SK-N-SH treated with all-trans-retinoic acid at 6 μM for 48 hours (cell line): ENCODE results near the gene SAG.

Experiments
- ATAC-seq: fragments of 200-7000 bp; cut with Tn5 transposase; 3 replicates; pipeline ENCODE4 v1.9.1; 2020; ENCODE audit warnings: mild to moderate bottlenecking, moderate library complexity
- ARNTL ChIP-seq: fragments of 450-650 bp; formaldehyde crosslinking; IDR thresholded peaks from 2 replicates; pipeline ENCODE4 v1.5.0; 2020; ENCODE audit warnings: low read depth, mild to moderate bottlenecking, moderate library complexity, borderline replicate concordance
- CREB5 ChIP-seq: fragments of 250-450 bp; sonication (Bioruptor Pico); IDR thresholded peaks from 2 replicates; pipeline ENCODE4 v1.5.1; 2020; ENCODE audit warnings: low read depth, mild to moderate bottlenecking, moderate library complexity
- CSDC2 ChIP-seq: fragments of 250-450 bp; sonication (Bioruptor Pico); IDR thresholded peaks from 2 replicates; pipeline ENCODE4 v1.5.0; 2020; ENCODE audit warnings: mild to moderate bottlenecking, moderate library complexity
- ESRRG ChIP-seq: fragments of 250-450 bp; sonication (Bioruptor Pico); IDR thresholded peaks from 2 replicates; pipeline ENCODE4 v1.6.1; 2021; ENCODE audit warnings: mild to moderate bottlenecking
- GLIS3 ChIP-seq: fragments of 250-450 bp; sonication (Bioruptor Pico); IDR thresholded peaks from 2 replicates; pipeline ENCODE4 v1.5.0; 2020; ENCODE audit warnings: mild to moderate bottlenecking, moderate library complexity
- ISL1 ChIP-seq: fragments of 250-450 bp; sonication (Bioruptor Pico); IDR thresholded peaks from 2 replicates; pipeline ENCODE4 v2.1.2; 2022; ENCODE audit warnings: mild to moderate bottlenecking, moderate library complexity
- OSR1 ChIP-seq: fragments of 250-450 bp; sonication (Bioruptor Pico); IDR thresholded peaks from 2 replicates; pipeline ENCODE4 v1.8.0; 2022; ENCODE audit warnings: moderate library complexity, mild to moderate bottlenecking, inconsistent platforms
- PATZ1 ChIP-seq: fragments of 250-450 bp; sonication (Bioruptor Pico); IDR thresholded peaks from 2 replicates; pipeline ENCODE4 v1.8.0; 2020; ENCODE audit warnings: mild to moderate bottlenecking, moderate library complexity, borderline replicate concordance
- PPARA ChIP-seq: fragments of 250-450 bp; sonication (Bioruptor Pico); IDR thresholded peaks from 2 replicates; pipeline ENCODE4 v1.5.0; 2020; ENCODE audit warnings: mild to moderate bottlenecking, borderline replicate concordance
- RARB ChIP-seq: fragments of 250-450 bp; sonication (Bioruptor Pico); IDR thresholded peaks from 2 replicates; pipeline ENCODE4 v1.8.0; 2021; ENCODE audit warnings: mild to moderate bottlenecking, moderate library complexity
- SNAI2 ChIP-seq: fragments of 250-450 bp; sonication (Bioruptor Pico); IDR thresholded peaks from 2 replicates; pipeline ENCODE4 v1.5.0; 2020; ENCODE audit warnings: mild to moderate bottlenecking, moderate library complexity
- TCF4 ChIP-seq: fragments of 250-450 bp; sonication (Bioruptor Pico); IDR thresholded peaks from 2 replicates; pipeline ENCODE4 v1.8.0; 2021; ENCODE audit warnings: mild to moderate bottlenecking, moderate library complexity, borderline replicate concordance
- TOX ChIP-seq: fragments of 250-450 bp; sonication (Bioruptor Pico); IDR thresholded peaks from 2 replicates; pipeline ENCODE4 v1.8.0; 2021; ENCODE audit warnings: mild to moderate bottlenecking, moderate library complexity, borderline replicate concordance
- TSHZ2 ChIP-seq: fragments of 250-450 bp; sonication (Bioruptor Pico); IDR thresholded peaks from 2 replicates; pipeline ENCODE4 v1.5.0; 2020; ENCODE audit warnings: mild to moderate bottlenecking, moderate library complexity
- ZC3H10 ChIP-seq: fragments of 250-450 bp; sonication (Bioruptor Pico); IDR thresholded peaks from 2 replicates; pipeline ENCODE4 v1.5.1; 2021; ENCODE audit warnings: mild to moderate bottlenecking, moderate library complexity
- ZFP3 ChIP-seq: fragments of 250-450 bp; sonication (Bioruptor Pico); IDR thresholded peaks from 2 replicates; pipeline ENCODE4 v1.5.0; 2020; ENCODE audit warnings: mild to moderate bottlenecking, moderate library complexity
- ZNF565 ChIP-seq: fragments of 450-650 bp; formaldehyde crosslinking; conservative IDR thresholded peaks from 2 replicates; pipeline ENCODE4 v1.5.0; 2020; ENCODE audit warnings: low read depth, mild to moderate bottlenecking, moderate library complexity
- ZNF8 ChIP-seq: fragments of 450-650 bp; formaldehyde crosslinking; IDR thresholded peaks from 2 replicates; pipeline ENCODE4 v1.5.0; 2020; ENCODE audit warnings: mild to moderate bottlenecking, moderate library complexity
- TF ChIP-seq, protein P1 (sequence below): fragments of 250-450 bp; sonication (Bioruptor Pico); IDR thresholded peaks from 2 replicates; pipeline ENCODE4 v1.8.0; 2021; ENCODE audit warnings: low read depth, mild to moderate bottlenecking, moderate library complexity, borderline replicate concordance

The SAG gene

DNA sequence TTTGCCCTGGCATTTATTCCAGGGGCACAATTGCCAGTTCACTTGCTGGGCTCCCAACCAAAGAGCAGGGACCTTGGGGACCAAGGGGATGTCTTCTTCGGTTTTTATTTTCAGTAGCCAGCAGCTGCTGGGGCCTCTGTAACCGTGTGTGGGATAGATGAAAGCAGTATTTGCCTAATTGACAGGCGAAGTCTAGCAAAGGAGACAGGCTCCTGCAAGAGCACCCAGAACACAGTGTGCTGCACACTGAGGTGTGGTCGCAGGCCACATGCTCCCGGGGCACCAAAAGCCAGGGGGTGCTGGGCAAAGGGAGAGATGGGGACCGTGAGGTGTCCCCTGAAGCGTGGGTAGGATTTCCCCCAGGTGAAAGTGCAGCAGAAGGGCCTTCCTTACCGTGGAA lies 5.3 kb downstream of the SAG start:
- ATAC-seq = no peak
- TF ChIP-seq PATZ1 (CRISPR knock-in tag) = no peak
- no peak for TF ChIP-seq CREB5 (CRISPR knock-in tag)
- no peak for TF ChIP-seq ISL1
- TF ChIP-seq ZNF565 (CRISPR knock-in tag) = no peak
- no peak for TF ChIP-seq TCF4

DNA sequence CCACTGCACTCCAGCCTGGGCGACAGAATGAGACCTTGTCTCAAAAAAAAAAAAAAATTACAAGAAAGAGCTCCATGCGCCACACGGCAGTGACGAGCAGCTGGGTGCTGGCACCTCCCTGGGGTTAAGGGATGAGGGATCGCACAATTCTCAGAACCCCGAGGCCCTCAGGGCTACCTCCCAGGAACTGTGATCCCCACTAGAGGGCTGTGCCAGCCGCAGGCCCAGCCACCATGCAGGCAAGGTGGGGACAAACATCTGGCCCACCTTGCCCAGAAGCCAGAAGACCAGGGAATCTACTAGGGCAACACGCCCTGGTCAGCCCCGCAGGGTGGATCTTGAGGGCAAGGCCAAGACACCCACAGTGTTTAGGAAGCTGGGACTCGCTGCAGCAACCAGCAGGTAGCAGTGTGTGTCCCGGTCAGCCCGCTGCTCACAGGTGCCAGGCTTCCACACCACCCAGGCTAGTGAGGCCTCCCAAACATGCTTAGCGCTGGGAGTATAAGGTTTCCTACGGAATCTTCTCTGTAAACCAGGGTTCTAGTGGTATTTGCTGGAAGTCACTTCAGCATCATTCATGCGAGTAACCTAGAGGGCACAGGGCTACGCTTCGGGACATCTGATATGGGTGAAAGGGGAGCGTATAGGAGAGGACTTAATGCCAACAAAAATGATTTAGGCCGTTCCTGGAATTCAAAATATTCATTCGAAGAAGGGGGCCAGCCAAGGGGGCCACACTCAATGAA lies 6.7 kb downstream of the SAG start:
- TF ChIP-seq, protein P1, sequence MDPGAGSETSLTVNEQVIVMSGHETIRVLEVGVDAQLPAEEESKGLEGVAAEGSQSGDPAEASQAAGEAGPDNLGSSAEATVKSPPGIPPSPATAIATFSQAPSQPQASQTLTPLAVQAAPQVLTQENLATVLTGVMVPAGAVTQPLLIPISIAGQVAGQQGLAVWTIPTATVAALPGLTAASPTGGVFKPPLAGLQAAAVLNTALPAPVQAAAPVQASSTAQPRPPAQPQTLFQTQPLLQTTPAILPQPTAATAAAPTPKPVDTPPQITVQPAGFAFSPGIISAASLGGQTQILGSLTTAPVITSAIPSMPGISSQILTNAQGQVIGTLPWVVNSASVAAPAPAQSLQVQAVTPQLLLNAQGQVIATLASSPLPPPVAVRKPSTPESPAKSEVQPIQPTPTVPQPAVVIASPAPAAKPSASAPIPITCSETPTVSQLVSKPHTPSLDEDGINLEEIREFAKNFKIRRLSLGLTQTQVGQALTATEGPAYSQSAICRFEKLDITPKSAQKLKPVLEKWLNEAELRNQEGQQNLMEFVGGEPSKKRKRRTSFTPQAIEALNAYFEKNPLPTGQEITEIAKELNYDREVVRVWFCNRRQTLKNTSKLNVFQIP (CRISPR knock-in tag) = no peak
- TF ChIP-seq OSR1 (CRISPR knock-in tag) = no peak
- no peak for TF ChIP-seq ESRRG (CRISPR knock-in tag)
- no peak for TF ChIP-seq TOX
- no peak for TF ChIP-seq ZNF8
- no peak for TF ChIP-seq ZC3H10 (CRISPR knock-in tag)
- TF ChIP-seq TCF4 = no peak
- TF ChIP-seq RARB (CRISPR knock-in tag) = no peak
- no peak for TF ChIP-seq ZFP3 (CRISPR knock-in tag)
- no peak for TF ChIP-seq PPARA
- TF ChIP-seq TSHZ2 (CRISPR knock-in tag) = no peak
- no peak for ATAC-seq

- TF ChIP-seq ZNF8 (peak; percentile 92), CSDC2 (no peak)
Measured at GRCh38 chr2:233317196-233317943, 9.8 kb downstream of the SAG start.

DNA sequence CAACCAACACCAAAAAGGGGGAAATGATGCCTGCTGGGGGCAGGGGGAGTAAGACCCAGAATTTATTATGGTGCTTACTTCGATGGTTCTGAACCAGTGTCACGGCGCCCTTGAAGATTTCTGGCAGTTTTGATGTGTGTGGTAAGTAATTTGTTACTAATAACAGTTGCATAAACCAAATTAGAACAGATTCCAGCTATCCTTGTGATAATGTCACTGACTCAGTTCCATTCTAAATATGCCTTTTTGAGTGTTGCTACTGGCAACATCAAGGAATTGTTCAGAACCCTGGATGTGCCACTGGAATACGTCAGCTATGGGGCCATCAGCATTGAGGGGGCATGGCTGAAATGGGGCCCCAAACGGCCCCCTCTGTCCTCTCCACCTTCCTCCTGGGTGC lies 11.6 kb downstream of the SAG start:
- ATAC-seq = no peak
- TF ChIP-seq, protein P1 (CRISPR knock-in tag) = no peak

More at GRCh38 chr2:233317196-233317943, 9.8 kb downstream of the SAG start:
- no peak for ATAC-seq

GRCh38 chr2:233320470-233320869 lies 12.9 kb downstream of the SAG start:
- no peak for ATAC-seq
- no peak for TF ChIP-seq SNAI2 (CRISPR knock-in tag)
- TF ChIP-seq OSR1 (CRISPR knock-in tag) = no peak
- TF ChIP-seq ZNF8 = no peak
- TF ChIP-seq ARNTL (CRISPR knock-in tag) = no peak
- no peak for TF ChIP-seq RARB (CRISPR knock-in tag)
- TF ChIP-seq, protein P1 (CRISPR knock-in tag) = no peak
- TF ChIP-seq GLIS3 = no peak
- no peak for TF ChIP-seq ESRRG (CRISPR knock-in tag)
- no peak for TF ChIP-seq CREB5 (CRISPR knock-in tag)
- no peak for TF ChIP-seq ZNF565 (CRISPR knock-in tag)
